Stimulated activated CD4-positive, alpha-beta T cell treated with anti-CD3 and anti-CD28 coated beads, Interleukin-4, amount 100 ng/mL, for 24 hours (primary cell): ENCODE measurements around the gene TUBE1.
"Not testable (repeated sequence)": the region's sequence is repeated elsewhere in the genome, so short reads cannot be mapped to it uniquely, and the experiment has no call there.

ENCODE experiments used
- DNase-seq: peaks from one replicate; pipeline ENCODE4 v3.0.0-alpha.2; 2020

The TUBE1 gene

GRCh38 chr6:112061605-112062004 is 25.7 kb downstream of the TUBE1 start:
- DNase-seq, result no peak

GRCh38 chr6:112058243-112059032 is 28.8 kb downstream of the TUBE1 start:
- no peak for DNase-seq

GRCh38 chr6:112054555-112055190 is 32.6 kb downstream of the TUBE1 start:
- DNase-seq, result no peak

GRCh38 chr6:112054001-112054400 is 33.3 kb downstream of the TUBE1 start, which contains the start of gene CCN6:
CCN6 (plus strand) TSS chr6:112054104; CDS start chr6:112054358, 254 bp downstream.
- no peak for DNase-seq

DNA sequence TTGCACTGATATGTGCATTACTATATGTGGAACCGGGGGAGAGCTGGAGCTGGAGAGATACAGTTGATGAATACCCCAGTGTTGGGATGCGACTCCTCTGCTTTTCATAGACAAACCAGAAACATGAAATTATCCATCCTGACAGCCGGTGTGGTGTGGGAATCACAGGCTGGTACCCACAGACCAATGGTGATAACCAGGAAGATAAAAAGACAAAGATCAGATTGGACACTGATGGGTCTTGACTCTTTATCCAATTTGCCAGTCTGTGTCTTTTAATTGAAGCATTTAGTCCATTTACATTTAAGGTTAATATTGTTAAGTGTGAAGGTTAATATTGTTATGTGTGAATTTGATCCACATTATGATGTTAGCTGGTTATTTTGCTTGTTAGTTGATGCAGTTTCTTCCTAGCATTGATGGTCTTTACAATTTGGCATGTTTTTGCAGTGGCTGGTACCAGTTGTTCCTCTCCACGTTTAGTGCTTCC is 36.0 kb downstream of the TUBE1 start:
- DNase-seq, result not testable (repeated sequence)

DNA sequence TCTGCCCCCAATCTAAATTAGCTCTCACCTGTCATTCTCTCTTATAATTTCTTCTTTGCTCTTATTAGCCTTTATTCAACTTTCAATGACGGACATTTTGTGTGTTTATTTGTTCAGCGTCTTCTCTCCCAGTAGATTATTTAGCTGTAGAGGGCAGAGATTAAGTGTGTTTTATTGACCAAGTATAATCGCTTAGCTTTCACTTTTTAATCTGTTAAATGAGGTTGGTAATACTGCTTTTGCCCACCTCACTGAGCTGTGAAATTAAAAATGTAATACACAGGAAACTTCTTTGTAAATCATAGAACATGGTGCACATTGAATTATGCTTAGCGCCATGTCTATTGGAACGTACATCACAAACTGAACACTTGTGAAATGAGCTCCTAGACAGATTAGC is 36.9 kb downstream of the TUBE1 start:
- no peak for DNase-seq

DNA sequence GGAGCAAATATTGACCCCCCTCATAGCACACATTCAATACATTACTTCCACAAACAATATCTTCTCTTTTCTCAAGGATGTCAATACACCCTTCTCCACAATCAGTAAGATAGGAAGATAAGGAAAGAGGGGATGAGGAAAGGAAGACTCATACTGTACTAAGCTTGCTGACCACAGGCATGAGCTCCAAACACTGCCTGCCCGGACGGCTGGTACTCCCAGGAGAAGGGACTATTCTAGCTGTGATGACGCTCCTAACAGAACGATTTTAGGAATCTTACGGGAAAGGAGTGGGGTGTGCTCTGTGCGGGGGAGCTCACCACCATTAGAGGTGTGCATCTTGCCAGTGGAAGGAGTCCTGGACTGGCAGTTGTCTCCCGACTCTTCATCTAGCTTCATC is 37.3 kb downstream of the TUBE1 start:
- DNase-seq, result no peak

GRCh38 chr6:112049026-112049799 is 38.1 kb downstream of the TUBE1 start:
- DNase-seq, result no peak

DNA sequence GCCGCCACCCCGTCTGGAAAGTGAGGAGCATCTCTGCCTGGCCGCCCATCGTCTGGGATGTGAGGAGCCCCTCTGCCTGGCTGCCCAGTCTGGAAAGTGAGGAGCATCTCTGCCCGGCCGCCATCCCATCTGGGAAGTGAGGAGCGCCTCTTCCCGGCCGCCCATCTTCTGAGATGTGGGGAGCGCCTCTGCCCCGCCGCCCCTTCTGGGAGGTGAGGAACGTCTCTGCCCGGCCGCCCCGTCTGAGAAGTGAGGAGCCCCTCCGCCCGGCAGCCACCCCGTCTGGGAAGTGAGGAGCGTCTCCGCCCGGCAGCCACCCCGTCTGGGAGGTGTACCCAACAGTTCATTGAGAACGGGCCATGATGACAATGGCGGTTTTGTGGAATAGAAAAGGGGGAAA is 39.8 kb downstream of the TUBE1 start:
- not testable (repeated sequence) for DNase-seq

DNA sequence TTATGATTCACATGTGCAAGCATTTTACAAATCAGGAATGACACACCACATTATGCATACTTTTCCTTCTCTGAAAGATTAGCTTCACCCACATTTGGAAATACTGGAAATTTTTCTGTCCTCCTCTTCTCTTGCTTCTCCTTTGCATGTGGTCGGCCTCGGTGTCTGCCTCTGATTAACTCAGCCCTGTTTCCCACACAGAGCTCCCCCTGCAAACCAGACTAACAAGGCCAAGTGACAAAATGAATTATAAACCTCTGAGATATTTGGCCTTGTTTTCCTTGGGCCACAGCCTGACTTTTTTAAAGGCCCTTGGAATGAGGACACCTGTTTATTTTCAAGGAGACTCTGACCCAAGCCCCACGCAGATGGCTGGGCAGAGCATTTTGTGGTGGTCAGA is 42.4 kb downstream of the TUBE1 start:
- no peak for DNase-seq

DNA sequence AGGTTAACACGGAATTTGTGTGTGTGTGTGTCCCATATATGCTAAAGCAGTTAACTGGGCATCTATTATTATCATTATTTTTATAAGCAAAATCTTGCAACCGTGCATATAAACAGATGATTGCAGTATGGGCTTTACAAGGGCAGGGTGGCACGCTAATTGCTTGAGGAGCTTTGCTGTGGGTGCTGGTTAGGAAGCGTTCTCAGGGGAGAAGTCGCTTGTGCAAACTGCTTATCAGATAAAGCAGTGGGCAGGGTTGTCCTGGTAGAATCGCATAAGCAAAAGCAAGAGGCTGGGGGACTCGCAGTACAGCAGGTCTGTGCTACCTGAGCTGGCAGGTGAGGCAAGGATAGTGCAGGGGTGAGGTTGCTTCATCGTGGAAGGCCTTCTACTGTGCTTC is 43.1 kb downstream of the TUBE1 start:
- no peak for DNase-seq

DNA sequence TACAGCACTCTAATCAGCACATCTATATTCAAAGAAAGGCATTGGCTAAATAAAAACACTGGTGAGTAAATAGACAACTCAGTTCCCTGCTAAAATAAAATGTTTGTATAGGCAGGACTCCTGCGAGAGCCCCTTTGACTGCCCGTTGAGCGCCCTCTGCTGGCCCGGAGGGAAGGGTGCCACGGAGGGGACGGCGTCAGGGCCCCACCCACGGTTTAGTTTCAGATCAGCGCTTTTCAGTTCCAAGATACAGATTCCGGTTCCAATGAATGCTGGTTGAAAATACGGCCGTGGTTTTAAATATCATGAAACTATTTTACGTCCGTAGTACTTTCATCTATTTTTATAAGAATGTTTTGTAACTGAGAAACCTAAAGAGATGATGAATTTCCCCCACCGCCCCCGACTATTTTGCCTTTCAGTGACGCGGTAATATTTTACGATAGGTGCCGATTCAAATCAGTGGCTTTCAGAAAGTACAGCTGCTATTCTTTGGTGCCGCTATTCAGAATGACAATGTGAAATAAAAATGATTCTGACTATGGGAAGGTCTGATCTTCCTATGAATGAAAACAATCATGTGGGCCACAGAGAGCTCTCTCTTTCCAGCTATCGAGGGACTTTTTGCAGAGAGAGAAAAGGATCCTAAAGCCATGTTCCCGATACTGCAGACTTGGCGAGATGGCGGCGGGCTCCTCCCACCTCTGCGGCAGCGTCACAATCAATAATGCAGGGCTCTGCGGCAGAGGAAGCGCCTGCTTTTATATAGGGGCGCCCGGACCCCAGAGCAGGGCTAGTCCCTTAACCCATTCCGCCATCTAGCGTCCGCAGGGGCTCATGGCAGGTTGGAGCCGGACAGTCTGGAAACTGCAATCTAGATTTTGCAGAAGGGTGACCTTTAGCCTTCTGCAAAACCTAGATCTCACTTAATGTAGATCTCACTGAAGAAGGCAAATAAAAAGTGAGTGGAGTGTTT is 44.0 kb downstream of the TUBE1 start:
- peak; percentile 92 for DNase-seq

DNA sequence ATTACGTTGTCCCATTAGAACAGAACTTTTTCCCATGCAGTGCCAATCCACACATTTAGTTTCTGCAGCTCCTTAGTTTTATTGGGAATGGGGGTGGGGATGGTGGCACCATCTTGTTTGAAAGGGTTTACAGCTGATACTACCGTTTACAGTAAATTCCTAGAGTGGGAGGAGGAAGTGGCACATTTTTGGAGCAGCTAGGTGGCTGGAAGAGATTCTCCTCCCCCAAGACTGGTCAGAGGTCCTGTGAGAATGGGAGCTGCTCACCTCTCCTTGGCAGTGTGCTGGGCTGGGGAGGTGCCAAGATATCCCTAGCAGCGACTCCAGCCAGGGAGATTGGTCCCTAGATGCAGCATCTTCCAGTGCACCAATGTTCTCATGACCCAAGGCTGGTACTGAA is 45.7 kb downstream of the TUBE1 start:
- DNase-seq, result no peak

DNA sequence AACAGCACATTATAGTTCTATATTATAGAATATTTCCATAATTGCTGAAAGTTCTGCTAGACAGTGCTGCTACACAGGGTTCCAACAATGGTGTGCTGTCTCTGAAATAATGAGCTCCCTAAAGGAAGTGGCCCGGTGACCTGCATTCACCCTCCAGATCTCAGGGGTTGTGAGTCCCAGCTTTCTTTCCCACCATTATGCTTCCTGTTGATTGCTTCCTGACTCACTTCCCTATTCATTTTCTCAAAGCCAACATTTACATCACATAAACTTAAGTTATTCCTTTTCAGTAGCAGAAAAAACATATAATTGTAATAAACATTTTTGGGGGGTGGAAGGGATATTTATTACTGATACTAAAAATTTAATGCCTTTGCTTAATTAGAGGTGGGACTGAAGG is 46.3 kb downstream of the TUBE1 start:
- no peak for DNase-seq

DNA sequence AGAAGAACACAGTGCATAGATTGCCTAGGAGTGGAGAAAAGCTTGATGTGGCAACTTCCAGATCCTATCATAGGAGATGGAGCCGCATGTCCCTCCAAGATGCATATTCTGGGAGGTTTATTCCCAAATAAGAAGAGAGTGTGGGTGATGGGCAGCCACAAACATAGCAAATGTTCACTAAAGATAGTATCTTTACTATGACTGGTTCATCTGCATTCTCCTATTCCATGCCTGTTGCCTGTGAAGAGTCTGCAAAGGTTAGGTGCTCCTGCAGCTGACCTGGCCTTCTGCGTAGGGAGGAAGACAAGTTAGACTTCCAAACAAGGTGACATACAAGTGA is 47.9 kb downstream of the TUBE1 start:
- DNase-seq, result no peak

GRCh38 chr6:112038756-112039430 is 48.4 kb downstream of the TUBE1 start:
- DNase-seq, result no peak

- DNase-seq, result no peak
These were observed 49.0 kb downstream of the TUBE1 start for GRCh38 chr6:112038268-112038667.

- DNase-seq, result no peak
These were observed 49.5 kb downstream of the TUBE1 start for GRCh38 chr6:112037783-112038216.

- peak; percentile 25 for DNase-seq
These were observed 51.1 kb downstream of the TUBE1 start for GRCh38 chr6:112036088-112036637.

DNA sequence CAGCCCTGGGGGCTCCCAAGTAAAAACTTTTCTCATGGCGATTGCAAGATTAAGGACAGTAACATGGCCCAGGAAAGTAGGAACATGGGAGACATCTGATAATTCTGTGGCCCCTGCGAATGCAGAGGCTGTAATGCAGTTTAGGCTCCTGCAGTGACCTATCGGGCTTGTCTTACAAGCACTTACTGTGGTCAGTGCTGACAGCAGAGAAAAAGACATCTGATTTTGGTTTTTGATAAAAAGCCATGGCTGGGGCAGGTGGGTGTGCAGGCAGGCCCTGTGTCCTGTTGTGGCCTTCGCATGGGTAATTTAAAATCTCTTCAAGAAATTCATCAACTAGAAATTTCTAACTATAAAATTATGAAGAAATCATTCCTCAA is 52.7 kb downstream of the TUBE1 start:
- no peak for DNase-seq

DNA sequence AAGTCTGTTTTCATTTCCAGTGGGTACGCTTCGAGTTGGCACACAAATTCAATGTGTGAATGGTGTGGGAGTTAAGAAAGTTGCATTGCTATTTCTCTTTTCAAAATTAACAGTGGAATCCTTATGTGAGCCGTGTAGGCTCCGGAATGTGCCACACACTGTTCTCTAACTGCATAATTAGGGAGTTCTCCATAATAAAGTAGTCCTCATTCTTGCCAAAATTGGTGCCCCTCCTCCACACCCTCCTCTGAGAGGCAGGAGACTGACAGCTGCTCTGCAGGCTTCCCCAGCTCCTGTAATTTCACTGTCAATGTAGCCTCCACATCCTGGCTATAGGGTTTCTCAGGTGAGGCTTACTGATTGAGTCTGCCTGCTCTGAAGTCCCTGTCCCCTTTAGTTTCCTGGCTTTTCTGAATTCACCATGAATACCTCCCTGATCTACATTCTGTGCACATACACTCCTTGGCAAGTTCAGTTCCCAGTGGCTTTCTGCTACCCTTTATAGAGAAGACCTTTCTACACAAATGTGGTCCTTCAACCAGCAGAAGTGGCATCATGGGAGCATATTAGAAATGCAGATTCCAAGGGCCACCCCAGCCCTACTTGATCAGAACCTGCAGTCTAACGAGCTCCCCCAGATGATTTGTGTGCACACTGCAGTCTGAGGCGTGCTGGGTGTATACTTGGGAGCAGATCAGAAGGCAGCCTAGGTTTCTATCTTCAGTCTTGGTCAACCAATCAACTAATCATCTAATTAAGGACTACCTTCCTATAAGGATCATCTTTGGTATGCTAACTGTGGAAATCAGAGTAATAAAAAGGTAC is 53.3 kb downstream of the TUBE1 start:
- DNase-seq, result no peak
